NOMO-1 treated with dmso at 0.1 percent for 144 hours (cell line): ENCODE data around the gene CEL.

Experiments used
- DNase-seq: peaks from one replicate; lab custom pipeline; 2025; ENCODE audit not compliant: unreplicated experiment; lab: John Stamatoyannopoulos, UW

The CEL gene

GRCh38 chr9:133102190-133103021 lies 40.6 kb downstream of the CEL start:
- DNase-seq: no peak

- no peak for DNase-seq
Observed at GRCh38 chr9:133103183-133103986, 41.6 kb downstream of the CEL start.

DNA sequence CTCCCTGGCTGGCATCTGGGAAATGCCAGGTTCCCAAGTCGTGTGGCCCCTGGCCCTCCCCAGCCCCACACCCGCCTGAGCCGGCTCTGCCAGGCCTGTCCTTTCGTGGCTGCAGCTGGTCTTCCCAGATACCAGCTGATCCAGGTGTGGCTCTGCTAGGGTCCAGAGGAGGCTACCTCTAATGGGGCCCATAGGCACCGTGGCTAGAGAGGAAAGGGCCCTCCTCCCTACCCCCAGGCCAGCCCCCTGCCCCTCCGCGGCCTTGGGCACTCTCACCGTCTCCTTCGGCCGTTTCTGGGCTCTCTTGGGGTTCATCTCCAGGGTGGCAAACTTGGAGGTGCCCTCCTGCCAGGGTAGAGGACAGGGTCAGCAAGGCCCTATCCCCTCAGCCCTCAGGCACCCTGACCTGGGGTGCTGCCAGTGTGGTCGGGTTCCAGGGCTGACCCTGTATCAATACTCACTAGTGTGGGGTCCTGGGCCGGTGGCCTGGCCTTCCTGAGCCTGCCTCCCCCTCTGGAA lies 42.3 kb downstream of the CEL start:
- DNase-seq: no peak

GRCh38 chr9:133104718-133105460 lies 43.1 kb downstream of the CEL start:
- no peak for DNase-seq

GRCh38 chr9:133105461-133105770 lies 43.6 kb downstream of the CEL start:
- no peak for DNase-seq

- no peak for DNase-seq
Observed at GRCh38 chr9:133106511-133107244, 44.9 kb downstream of the CEL start.

DNA sequence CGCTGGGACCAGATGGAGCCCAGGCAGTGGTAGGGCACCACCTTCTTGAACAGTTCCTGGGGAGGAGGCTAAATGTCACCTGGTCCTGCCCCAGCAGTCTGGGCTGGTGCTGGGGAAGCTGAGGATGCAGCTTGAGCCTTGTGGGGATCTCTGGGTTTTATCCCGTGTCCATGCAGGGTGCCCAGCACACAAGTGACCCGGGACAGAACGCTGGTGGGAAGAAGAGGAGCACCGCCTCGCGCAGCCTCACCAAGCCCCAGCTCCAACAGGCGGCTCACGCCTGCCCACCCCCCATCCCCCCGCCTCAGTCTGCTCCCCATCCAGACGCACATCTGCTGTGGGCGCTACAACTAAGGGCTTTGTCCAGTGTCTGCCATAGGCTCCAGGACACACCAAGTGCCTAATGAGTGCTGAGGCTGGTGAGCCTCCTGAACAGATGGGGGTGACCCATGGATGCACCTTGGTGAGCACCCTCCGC lies 45.5 kb downstream of the CEL start:
- DNase-seq: no peak

GRCh38 chr9:133107961-133108793 lies 46.4 kb downstream of the CEL start:
- DNase-seq: no peak

GRCh38 chr9:133108794-133109641 lies 47.2 kb downstream of the CEL start:
- DNase-seq: no peak

DNA sequence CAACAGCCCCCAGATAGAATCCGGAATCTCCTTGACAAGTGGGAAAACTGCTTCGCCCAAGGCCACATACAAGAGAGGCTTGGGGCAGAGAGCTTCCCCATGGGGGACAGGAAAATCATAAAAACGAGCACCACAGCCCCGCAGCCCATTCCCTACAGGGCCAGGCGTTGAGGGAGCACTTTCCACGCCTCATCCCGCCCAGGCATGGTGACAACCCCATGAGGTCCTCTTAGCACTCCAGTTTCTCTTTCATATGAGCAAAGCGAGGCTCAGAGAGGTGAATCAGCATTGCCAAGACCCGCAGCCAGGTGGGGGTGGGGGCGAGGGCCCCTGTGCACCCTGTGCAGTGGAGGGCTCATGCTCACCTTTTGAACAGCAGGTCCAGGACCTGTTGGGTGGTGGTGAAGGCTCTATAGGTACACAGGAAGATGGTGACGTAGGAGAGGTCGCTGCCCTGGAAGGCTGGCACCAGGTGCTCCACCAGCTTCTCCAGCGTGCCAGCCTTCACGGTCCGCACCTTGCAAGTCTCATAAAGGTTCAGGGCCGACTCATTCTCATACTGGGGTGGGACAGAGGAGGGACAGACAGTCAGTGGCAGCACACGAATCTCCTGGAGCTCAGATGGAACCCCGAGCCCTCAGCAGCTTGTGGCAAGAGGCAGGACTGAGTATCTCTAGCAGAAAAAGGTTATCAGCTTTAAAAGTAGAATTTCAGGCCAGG lies 48.3 kb downstream of the CEL start:
- DNase-seq: no peak

DNA sequence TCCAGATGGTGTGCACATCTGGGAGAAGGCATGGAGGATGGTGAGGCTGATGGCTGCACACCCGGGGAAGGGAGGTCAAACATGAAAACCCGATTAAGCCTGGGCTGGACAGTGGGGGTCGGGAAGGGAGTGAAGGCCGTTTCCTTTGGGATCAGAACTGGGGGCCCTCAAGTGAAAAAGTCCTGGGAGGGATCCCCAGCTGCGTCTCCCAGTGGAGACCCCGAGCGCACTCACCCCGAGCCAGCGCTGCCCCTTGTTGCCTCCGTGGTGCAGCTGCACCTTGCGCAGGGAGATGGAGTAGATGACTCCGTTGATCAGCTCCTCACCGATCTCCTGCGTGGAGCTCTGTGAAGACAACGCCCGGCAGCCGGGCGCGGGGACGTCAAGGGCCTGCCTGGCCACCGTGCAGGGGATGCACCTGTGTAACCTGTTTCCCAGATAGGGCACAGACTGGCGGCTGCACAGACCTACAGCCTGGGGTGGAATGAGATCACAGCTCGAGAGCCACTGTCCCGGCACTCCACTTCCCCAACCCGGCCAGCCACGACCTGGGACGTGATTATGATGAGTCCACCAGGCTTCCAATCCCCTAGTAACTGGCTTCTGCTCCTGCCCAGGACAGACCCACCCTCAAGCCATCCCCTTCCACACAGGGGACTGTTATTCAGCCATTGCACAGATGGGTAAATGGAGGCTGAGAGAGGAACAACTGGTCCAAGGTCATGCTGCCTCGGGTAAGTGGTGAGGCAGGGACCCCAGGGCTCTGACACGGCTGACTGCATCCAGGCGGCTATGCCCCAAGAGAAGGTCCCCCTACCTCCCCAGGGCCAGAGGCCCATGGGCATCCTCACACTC lies 50.3 kb downstream of the CEL start:
- no peak for DNase-seq

GRCh38 chr9:133112663-133113026 lies 50.9 kb downstream of the CEL start:
- DNase-seq: peak; percentile 87

DNA sequence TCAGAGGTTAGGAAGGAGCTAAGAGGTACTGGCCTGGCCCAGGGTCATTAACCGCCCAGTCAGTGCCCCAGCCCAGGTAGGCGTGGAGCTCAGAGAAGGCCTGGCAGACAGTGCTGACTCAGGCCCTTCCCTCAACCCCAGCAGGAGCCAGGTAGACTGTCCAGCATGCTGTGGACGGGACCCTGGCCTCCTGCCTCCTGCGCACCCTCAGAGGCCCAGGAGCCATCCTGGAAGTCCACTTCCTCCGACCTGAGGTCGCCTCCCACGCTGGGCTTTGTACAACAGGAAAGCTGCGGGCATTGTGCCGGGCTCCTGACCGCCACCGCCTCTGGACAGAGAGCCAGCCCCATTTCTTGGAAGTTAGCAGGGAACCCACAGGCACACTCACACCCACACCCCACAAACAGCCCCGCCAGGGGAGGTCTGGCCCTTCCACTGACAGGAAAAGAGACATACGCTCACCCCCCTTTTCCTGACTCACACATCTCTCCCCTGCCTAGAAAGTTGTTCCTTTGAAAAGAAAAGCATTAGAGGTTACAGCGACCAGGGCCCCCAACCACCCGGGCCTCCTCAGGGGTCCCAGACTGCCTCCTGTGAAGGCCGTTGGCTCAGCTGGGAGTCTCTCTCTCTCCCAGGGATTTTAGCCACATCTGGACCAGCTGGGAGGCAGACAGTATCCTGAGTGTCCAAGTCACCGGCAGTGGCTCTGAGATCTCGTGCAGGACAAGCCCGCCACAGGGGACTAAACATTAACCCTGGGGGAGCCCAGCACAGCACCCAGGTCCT lies 51.6 kb downstream of the CEL start:
- DNase-seq: no peak

- no peak for DNase-seq
Observed at GRCh38 chr9:133113949-133114885, 52.4 kb downstream of the CEL start.

DNA sequence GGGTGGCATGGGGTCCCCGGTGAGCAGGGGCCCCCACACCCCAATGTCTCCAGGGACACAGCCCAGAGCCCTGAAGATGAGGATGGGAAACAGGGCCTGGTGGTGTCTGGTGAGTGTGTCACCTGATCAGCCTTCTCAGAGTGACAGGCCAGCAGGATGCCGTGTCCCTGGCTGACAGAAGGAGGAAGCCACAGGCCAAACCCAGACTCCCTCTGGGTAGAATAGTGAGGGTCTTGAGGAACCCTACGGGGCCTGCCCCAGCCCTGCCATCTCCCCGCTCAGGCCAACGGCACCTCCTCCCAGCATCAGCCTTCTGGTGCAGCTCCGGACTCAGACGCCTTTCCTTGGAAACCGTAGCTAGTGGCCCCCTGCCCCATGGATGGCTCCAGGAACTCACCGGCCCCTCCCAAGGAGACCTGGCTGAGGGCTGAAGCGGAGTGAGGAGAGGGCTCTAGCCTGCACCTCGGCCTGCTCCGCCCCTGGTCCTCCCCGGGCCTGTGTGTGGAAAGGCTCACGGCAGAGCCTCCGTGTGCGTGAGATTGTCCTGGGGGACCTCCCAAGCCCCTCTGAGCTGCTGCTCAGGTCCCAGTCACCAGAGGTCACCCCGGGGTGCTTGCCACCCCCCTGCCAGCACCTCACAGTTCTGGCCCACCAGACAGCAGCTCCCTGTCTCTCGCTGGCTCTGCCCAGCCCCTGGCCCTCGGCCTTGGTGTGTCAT lies 53.3 kb downstream of the CEL start:
- DNase-seq: no peak
